NCI-H345 treated with DMSO at 0.1 percent for 48 hours (cell line): ENCODE measurements around the gene JCAD.

Experiments
- DNase-seq: peaks from one replicate; lab custom pipeline; 2025; ENCODE audit not compliant: unreplicated experiment; lab: John Stamatoyannopoulos, UW

Gene JCAD

GRCh38 chr10:30045961-30046360 is 13.4 kb downstream of the JCAD start:
- no peak for DNase-seq

- no peak for DNase-seq
Observed at GRCh38 chr10:30043476-30044270, 15.7 kb downstream of the JCAD start.

- no peak for DNase-seq
Observed at GRCh38 chr10:30042820-30043219, 16.6 kb downstream of the JCAD start.

DNA sequence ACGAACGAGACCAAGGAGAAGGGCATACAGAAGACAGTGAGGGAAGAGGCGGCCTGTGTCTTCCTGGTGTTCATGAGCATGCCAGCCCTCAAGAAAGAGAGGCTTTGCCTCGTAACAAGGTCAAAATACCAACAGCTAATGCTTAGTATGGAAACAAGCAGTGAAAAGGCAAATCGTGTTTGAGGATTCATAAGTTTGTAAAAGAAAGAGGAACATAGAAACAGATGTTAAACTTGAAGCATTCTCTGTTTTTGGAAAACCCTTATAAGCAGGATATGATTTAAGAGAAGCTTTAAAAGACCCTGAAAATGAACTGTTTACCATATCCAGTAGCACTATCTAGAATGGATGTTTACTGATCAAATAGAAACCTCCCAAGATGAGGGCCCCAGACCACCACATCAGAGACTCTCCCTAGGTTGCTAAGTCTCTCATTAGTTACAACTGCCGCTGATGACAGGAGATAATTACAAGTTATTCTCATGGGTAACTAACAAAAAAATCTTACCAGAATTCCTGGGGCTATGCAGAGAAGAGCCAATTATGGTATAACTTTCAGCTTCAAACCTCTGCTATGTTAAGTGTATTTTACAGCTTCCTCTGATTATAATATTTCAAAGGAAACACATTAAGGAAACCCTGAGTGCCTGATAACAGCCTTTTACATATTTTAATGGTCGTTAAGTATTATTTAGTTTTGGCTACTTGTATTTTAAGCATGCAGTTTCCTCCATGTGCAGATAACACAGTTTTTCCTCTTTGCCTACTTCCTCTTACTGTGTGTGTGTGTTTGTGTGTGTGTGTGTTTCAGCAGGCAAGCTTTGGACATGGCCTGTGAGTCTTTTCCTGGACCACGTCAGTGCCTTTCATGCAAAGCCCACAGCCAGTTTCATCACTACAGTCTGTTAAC is 17.9 kb downstream of the JCAD start:
- DNase-seq, result no peak

- DNase-seq, result no peak
Observed at GRCh38 chr10:30040597-30040996, 18.8 kb downstream of the JCAD start.

- DNase-seq, result no peak
Observed at GRCh38 chr10:30039988-30040387, 19.4 kb downstream of the JCAD start.

DNA sequence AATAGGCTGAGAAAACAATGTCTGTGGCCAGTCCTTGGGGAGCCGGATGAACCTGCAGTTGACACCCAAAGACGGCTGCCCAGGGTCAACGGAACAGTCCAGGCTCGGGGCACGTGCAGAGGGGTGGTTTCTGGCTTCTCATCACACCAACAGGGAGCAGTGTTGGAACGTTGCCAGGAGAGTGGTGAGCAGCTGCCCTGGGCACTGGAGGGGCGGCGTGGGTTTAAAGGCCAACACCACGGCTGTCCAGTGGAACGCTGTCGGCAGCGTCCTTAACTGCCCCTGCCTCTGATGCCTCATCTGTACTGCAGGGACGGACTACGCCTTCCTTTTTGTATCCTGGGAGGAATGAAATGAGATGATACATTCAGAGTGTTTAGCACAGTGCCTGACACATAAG is 19.8 kb downstream of the JCAD start:
- no peak for DNase-seq

DNA sequence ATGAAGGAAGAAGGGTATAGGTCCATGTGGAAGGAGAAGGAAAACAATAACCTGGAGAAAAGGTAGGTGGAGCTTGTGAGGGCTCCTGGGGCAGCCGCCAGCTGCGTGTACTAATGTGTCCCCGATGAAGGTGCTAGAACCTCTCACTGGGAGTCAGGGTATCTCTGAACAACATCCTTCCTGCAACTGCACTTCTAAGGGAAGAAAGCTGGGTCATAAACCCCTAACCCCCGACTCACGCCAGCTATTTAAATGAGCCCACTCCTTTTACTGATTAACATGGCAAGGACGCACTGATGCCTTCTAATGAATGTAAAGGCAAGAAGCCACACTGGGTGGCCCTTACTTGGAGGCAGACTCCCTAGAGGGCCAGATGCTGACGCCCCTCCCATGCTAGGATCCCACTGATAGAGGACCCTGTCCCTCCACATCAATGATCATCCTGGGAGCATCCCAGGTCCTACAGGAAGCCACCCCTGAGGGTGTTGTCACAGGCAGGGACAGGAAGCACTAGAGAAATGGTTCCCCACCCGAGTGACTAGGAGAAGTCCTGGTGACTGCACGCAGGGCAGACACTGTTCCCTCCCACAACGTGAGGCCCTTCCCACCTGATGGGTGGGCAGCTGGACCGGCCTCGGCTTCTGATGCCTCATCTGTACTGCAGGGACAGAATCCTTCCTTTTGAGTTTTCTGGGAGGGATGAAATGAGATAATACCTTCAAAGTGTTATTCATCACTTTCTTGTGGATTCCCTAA is 20.4 kb downstream of the JCAD start:
- DNase-seq, result no peak

- no peak for DNase-seq
Observed at GRCh38 chr10:30037620-30038336, 21.6 kb downstream of the JCAD start.

GRCh38 chr10:30036811-30037210 is 22.6 kb downstream of the JCAD start:
- no peak for DNase-seq

DNA sequence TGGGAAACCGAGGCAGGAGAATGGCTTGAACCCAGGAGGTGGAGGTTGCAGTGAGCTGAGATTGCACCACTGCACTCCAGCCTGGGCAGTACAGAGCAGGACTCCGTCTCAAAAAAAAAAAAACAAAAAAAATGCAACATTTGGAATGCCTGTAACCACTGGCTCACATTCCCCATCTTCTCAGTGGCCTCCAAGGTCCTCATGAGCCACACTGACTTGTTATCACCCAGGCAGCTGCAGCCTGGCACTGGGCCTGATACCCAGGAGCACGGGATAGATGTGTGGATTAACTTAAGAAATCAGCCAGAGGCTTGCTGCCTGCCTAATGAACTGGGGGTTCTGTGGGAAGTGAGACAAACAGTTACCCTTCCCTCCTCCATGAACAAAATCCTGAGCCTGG is 23.0 kb downstream of the JCAD start:
- no peak for DNase-seq

- DNase-seq, result no peak
Observed at GRCh38 chr10:30034433-30035137, 24.8 kb downstream of the JCAD start.

DNA sequence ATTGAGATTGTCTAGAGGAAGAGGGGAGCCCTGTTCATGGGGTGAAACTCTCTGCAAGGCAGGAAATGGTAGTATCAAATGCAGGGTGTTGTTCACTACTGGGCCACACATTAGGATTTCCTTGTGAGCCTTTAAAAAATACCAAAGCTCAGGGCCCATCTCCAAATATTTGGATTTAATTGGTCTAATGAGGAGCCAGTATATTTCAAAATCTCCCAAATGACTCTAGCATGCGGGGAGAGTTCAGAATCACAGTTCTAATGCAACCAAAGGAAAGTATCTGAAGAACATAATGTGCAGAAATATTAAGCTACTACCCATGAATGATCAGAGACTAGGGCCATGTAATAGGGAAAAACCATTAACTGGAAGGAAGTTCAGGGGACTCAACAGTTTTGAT is 27.3 kb downstream of the JCAD start:
- no peak for DNase-seq

DNA sequence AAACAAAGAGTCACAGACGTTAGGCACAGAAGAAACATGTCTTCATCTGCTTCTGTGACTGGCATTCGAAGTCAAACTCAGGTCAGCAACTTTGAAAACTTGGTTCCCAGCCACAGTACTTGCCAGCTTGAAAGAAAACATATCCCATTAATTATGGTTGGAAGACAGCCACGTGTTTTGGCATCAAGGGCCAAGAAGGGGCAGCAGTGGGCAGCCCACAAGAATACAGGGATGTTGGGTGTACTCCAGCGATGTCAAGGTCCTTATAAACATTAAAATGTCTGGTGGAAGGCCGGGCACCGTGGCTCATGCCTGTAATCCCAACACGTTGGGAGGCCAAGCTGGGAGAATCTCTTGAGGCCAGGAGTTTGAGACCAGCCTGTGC is 29.5 kb downstream of the JCAD start:
- DNase-seq, result no peak

- no peak for DNase-seq
Observed at GRCh38 chr10:30029164-30029871, 30.1 kb downstream of the JCAD start.

GRCh38 chr10:30028738-30029030 is 30.7 kb downstream of the JCAD start:
- DNase-seq, result no peak

DNA sequence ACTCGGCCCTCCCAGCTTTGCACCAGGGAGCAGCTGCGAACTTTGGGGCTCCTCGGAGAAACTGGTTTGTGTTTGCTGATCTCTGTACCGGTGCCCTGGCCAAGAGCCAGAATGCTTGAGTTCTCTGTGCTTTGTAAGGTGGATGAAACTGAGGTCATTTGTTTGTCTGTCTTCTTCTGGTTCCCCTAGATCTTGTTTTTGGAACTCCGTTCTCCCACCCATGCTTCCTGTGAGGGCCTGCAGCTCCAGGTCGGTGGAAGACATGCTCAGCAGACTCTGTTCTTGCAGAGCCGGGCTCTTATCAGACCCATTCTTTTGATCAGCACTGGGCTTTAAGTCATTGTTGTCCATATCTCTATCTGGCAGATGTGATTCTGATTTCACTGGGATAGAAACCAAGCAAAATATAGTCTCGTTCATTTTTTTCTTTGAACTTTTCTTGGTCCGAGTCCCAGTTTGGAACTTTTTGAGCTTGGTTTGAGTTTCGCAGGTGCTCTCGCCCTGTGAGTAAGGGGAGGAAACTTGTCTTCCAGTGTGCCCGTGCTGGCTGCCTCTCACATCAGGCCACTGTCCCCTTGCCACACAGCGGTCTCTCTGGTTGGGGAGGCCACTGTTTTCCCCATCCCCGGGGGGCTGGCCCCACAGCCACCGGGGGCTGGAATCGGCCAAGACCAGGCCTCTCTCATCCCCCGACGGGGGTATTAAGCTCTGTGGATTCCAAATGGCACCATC is 31.2 kb downstream of the JCAD start:
- no peak for DNase-seq

DNA sequence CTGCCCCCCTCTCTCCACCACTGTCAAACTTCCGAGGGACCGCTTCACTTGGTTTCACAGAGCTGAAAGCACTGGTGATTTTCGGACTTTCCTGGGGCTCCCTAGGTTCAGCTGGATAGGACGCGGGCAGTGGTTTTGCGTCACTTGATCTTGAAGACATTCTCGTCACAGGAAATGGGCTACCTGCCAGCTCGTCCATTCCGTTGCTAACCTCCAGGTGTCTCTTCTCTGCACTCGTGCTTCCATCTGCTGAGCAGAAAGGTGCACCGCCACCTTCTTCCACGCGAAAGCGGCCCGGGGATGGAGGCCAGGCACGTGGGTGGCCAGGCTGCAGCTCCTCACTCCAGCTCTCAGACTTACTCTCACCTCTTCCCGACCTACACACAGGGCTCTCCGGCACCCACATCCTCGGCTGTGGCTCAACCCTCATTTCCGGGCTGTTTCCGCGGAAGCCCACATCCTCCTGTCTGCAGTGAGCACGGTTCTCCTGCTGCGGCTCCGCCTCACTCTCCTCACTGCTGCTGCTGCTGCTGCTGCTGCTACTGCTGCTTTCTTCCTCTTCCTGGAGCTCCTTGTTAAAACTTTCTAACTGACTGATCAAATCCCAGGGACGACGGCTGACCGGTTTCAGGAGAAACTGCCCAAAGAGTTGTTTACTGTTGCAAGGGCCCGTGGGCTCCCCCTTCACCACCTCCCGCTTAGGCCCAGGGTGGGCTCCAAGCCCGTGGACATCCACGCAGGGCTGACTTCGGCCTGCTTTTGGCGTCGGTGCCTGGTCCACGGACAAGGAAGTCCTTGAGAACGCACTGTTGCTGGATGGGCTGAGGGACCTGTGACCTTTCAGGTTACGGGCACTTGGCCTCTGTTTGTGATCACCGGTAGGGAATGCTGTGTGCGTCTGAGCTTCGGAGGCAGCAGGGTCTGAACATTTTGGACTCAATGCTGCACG is 32.1 kb downstream of the JCAD start:
- no peak for DNase-seq
